ENCODE data around the gene SENP5.

SENP5 gene

DNA sequence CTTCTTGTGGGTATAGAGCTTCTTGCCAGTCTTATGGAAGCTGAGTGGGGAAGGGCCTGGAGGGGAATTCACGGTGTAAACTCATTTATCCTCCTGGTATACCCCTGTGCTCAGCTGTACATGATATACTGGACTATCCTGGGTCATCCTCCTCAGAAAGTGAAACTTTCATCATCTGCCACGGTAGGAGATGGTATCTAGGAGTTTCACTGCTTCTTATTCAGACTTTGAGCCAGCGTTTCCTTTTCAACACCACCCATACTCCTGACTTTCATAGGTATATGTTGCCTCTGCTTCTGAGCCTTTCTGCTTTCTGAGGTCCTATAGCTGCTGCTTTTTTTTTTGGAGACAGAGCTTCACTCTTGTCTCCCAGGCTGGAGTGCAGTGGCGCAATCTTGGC is 15.6 kb downstream of the SENP5 start:
- no peak for DNase-seq (ENCODE audit: low read depth)

DNA sequence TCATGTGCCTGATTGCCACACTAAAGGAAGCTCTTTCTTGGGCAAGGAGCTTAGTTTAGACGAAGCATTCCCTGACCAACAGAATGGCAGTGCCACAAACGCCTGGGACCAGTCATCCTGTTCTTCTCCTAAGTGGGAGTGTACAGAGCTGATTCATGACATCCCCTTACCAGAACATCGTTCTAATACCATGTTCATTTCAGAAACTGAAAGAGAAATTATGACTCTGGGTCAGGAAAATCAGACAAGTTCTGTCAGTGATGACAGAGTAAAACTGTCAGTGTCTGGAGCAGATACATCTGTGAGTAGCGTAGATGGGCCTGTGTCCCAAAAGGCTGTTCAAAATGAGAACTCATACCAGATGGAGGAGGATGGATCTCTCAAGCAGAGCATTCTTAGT is 18.4 kb downstream of the SENP5 start:
- no peak for DNase-seq (ENCODE audit: low read depth)

DNA sequence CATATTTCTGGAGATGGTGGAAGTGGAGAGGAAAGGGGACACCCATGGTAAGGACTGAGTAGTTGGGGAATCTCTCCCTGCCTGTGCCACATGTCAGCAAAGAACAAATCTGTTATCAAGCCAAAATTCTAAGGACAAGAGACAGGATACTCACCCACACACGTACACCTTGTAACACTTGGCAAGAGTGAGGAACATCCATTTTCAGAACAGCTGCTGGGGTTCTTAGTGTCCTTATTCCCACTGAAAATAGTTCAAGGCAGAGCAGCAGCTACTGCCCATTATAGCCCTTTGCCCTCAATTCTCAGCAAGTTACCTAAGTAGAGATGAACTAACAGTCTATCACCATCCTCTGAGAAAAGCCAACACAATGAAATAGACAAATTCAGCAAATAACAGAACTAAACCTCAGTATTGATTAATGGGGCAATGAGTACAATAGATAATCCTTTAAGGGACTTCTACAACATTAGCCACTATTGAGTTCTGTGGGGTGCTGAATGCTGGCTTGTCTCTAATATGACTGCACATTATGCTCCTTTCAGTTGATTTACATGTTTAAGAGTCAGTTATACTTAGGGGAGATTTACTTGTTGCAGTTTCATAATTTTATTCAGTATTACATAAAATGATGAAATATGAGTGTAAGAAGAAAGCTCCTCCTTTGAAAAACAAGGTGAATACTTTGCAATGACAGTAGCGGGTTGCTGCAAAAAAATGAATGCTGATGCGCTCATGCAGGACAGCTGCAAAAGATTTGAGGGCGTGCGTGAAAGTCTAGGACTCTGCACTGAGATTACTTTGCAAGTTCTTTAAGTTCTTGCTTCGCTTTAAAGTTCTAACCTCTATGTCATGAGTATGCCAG is 22.4 kb downstream of the SENP5 start:
- DNase-seq (ENCODE audit: low read depth), result no peak

DNA sequence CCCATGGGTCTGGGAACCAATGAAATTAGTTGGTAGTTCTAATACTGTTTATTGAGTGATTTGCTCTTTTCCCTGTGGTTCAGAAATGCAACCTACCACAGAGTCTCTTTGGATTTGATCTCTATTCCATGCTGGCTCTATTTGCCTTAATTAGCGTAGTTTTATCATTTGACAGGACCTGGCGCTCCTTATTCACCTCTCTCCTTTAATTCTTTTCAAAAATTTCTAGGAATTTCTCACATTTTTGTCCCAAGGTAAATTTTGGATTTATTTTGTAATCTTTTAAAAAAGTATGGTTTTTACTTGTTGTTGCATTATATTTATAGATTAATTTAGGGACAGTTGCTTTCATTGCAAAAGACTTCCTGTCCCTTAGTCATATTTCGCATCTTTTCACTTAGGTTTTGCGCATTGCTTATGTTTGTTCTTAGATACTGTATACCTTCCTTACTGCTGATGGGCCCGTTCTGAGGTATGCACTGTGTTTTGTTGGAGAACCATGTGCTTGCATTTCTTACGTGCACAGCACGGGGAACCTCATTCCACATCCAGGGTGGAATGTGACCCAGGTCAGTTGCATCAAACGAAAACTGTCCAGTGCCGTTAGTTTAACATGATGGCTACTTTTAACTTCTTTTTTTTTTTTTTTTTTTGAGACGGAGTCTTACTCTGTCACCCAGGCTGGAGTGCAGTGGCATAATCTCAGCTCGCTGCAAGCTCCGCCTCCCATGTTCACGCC is 27.0 kb downstream of the SENP5 start:
- DNase-seq (ENCODE audit: low read depth), result no peak

DNA sequence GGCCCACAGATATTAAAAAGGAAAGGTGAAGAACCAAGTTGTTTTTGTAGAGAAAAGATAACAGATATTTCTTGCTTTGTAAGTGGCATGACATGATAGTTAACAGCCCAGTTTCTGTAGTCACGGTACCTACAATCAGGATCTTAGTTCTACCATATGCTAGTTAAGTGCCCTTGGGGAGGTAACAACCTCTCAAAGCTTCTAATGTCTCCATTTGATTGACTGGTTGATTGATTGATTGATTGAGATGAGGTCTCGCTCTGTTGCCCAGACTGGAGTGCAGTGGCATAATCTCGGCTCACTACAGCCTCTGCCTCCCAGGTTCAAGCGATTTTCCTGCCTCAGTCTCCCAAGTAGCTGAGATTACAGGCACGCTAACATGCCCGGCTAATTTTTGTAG is 28.5 kb downstream of the SENP5 start:
- no peak for DNase-seq (ENCODE audit: low read depth)

DNA sequence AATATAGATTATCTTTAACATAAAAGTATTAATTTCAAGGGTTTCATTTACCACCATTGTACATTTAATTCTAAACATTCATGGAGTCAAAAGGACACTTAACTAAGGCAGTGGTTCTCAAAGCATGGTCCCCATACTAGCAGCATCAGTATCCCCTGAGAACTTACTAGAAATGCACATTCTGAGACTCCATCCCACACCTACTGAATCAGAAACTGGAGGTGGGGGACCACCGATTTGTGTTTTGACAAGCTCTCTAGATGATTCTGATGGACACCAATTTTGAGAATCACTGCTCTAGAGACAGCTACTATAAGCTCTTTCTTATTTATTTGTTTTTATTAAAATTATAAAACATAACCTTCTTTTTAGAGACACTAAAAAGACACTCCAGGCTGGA is 34.0 kb downstream of the SENP5 start:
- DNase-seq (ENCODE audit: low read depth), result no peak

DNA sequence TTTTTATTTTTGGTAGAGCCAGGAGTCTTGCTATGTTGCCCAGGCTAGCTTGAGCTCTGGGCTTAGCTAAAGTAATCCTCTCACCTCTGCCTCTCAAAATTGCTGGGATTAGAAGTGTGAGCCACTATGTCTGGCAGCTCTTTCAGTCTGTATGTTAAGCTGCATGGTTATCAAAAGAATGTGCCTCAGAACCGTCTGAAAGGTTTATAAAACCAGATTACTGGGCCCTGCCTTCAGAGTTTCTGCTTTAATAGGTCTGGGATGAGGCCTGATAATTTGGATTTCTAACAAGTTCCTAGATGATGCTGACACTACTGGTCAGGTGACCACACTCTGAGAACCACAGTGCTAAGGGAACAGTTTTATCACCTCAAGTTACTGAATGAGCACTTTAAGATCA is 34.6 kb downstream of the SENP5 start:
- DNase-seq (ENCODE audit: low read depth), result no peak

DNA sequence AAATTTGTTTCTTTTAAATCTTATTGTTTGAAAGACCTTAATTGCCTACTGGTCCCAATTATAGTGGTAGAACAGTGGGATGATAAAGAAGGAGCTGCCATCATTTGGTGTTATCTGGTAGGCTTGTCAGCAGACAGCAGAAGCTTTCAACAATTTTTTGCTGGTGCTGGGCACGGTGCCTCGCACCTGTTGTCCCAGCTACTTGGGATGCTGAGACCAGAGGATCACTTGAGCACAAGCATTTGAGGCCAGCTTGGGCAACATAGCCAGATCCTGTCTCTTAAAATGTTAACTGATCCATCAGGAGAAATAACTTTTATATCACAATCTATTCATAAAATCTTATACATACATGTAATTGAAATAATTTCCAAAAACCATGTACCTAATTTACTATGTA is 36.0 kb downstream of the SENP5 start:
- no peak for DNase-seq (ENCODE audit: low read depth)

DNA sequence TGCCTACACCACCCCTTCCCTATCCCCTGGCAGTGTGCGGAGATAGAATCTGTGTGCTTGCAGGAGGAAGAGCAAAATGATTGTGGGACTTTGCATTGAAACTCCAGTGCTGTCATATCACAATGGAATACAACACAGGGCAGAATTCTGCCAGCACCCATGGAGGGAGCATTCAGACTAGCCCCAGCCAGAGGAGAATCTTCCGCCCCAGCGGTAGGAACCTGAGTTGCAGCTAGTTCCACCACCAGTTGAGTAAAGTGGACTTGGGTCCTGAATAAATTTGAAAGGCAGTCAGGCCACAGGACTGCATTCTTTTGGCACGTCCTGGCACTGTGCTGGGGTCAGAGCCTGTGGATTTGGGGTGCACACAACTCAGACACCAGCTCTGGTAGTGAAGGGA is 47.1 kb downstream of the SENP5 start:
- DNase-seq (ENCODE audit: low read depth), result no peak

DNA sequence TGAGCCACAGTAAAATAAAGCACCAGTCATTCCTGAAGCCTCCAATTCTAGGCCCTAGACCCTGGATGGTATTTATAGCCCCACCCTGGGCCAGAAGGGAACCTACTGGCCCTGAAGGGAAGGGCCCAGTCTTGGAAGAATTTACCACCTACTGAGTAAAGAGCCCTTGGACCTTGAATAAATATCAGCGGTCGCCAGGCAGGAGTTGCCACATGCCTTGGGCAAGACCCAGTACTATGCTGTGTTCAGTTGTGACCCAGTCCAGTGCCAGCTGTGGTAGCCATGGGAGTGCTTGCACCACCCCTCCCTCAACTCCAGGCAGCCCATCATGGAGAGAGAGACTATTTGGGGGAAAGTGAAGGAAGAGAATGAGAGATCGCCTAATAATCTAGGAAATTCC is 47.7 kb downstream of the SENP5 start:
- DNase-seq (ENCODE audit: low read depth), result no peak

DNA sequence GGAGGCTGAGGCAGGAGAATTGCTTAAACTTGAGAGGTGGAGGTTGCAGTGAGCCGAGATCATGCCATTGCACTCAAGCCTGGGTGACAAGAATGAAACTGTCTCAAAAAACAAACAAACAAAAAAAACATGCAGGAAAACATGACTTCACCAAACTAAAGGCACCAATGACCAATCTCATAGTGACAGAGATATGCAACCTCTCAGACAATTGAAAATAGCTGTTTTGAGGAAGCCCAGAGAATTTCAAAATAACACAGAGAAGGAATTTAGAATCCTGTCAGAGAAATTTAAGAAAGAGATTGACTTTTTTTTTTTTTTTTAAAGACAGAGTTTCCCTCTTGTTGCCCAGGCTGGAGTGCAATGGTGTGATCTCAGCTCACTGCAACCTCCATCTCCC is 48.5 kb downstream of the SENP5 start:
- DNase-seq (ENCODE audit: low read depth), result no peak

DNA sequence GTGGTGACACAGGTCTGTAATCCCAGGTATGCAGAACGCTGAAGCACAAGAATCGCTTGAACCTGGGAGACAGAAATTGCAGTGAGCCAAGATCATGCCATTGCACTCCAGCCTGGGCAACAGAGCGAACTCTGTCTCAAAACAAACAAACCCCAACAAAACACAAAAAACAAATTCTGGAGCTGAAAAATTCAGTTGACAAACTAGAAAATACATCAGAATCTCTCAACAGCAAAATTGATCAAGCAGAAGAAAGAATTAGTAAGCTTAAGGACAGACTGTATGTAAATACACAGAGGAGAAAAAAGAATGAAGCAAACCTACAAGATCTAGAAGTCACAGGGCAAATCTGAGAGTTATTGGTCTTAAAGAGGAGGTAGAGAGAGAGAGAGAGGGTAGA is 49.3 kb downstream of the SENP5 start:
- DNase-seq (ENCODE audit: low read depth), result no peak

DNA sequence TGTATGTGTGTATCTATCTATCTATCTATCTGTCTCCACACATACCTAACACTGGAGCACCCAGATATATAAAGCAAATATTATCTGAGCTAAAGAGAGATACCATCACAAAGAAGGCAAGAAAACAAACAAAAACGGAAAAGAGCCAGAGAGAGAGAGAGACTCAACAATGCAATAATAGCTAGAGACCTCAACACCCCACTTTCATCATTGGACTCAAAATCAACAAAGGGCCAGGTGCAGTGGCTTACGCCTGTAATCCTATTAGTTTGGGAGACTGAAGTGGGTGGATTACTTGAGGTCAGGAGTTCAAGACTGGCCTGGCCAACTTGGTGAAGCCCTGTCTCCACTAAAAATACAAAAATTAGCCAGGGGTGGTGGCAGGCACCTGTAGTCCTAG is 51.2 kb downstream of the SENP5 start:
- no peak for DNase-seq (ENCODE audit: low read depth)

DNA sequence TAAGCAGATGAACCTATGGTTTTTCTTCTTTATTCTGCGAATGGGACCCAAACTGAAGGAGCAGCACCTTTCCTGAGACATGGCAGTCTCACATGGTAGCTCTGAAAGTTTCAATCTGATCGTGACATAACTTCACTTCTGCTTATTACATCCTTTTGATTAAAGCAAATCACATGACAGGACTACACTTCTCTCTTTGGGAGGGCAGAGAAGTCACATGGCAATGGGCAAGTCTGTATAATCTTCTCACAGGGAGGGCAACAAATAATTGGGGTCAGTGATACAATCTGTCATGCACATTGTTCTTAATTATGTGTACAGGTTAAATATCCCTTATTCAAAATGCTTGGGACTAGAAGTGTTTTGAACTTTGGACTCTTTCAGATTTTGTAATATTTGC is 53.0 kb downstream of the SENP5 start:
- no peak for DNase-seq (ENCODE audit: low read depth)

DNA sequence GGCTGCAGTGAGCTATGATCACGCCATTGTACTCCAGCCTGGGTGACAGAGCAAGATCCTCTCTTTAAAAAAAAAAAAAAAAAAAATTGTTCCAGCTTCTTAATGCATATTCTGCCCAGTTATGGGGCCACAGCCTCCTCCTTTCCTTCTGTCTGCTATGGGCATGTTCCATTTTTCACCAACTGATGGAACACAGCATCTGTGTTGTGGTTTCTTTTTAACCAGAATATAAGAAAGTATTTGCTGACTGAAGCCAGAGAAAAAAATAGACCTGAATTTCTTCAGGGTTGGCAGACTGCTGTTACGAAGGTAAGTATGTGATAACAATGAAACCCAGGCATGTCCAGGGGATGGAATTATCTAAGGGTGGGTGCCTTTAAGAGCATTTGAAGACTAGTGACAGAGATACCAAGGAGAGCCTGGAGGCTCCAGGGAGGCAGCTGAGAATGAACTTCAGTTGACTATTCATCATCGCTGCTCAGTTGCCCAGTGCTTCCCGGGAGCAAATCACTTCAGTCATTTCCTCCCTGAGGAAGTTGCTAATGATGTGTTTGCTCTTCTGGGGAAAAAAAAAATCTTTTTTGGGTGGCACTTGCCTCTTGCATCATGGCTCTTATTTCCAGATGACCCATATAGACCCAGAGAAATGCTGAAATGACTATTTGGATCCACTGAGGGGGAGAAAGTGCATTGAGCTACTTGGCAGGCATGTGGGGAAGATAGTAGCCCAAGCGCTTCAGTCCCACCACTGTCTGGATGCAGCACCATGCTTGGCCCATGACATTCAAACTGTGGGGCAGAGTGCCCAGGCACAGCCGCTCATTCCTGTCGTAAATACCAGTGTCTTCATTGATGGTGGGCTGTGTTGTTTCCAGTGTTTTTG is 60.1 kb downstream of the SENP5 start:
- no peak for DNase-seq (ENCODE audit: low read depth)

DNA sequence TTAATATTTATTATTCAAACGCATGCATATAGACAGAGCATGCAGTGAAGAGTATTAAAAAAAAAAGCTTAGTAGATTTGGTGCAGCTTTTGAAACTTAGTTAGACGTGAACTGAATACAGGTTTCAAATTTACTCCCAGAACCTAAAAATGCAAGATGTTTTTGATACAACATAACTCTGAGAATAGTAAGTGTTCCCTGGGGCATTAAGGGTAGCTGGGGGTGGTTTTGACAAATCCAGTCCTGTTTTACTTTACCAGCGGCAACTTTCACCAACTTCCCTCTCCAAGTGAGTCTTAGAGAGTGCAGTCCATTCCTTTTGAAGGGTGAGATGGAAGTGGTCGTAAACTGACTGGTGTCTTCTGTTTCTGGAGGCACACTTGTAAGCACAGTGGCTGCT is 63.4 kb downstream of the SENP5 start:
- no peak for DNase-seq (ENCODE audit: low read depth)

DNA sequence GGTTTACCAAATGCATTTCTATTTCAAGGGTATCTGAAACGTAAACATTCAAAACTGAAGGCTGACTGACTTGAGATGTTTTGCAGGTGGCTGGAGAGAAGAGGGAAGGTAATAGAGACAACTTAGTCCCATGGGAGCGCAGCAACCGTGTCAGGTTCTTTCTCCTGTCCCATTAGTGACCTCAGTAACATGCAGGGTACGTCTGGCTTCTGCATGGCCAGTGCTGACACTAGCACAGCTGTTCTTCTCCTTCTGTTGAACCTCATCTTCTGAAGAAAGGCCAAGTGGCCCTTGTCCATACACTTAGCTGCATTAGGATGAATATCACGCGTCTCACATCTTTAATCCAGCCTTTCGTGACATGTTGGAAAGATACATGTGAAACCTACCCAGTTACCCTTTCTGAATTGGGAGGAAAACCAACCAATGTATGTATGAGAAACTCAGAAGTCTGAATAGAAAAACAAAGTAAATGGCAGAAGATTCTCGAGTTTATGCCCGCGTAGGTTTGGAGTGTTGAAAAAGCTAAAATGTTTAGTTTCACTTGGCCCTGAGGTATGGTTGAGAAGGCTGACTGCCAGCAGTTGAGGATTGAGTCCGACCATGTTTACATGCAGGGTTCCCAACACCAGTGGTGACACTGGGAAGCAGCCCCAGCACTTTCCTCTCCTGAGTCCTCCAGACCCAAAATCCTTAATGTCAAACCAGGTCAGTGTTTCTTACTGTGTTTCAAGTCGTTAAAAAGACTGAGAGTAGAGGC is 64.3 kb downstream of the SENP5 start:
- DNase-seq (ENCODE audit: low read depth), result no peak

DNA sequence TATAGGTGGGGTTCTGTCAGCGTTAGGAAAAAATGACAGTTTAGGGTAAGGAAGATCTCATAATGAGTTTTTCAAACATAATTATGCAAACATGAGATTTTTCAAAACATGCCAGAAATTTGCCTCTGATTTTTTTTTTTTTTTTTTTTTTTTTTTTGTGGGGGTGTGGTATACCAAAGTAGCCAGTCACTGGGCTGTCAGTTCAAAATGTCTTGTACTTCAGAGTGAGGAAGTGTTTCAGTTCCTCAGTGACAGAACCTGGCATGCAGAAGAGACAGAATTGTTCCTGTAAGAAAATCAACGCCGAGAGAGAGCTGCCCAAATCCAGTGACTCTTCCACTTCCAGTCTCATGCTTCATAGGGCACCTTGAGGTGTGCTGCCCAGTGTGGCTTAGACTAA is 64.9 kb downstream of the SENP5 start:
- DNase-seq (ENCODE audit: low read depth), result no peak

DNA sequence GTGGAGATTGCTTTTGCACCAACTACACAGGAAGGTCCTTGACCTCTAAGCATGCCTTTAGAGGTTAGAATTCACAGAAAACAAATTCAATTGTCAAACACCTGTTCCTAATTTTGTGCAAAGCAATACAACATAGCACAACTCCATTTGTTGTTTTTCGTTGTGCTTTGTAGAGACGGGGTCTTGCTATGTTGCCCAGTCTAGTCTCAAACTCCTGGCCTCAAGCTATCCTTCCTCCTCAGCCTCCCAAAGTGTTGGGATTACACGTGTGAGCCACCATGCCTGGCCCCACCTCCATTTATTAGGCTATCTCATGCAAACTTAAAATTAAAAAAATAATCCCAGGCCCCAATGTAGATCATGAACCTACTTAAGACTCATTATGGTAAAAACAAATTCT is 68.6 kb downstream of the SENP5 start:
- no peak for DNase-seq (ENCODE audit: low read depth)

DNA sequence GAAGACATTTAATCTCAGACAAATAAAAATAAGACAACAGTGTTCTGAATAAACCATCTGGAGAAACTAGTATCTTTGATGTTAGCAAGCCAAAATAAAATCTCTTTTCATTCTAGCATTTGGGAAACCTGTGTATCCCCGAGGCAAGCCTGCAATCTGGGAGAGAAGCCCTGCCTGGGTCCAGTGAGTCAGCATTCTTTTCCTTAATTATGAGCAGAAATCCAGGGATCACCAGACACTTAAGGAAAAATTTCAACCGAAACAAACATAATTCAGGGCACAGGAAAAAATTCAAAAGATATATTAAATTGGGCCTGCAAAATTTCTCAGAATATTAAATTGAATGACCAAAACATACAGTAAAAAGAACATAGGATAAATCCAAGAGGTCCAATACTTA is 70.4 kb downstream of the SENP5 start:
- DNase-seq (ENCODE audit: low read depth), result no peak

DNA sequence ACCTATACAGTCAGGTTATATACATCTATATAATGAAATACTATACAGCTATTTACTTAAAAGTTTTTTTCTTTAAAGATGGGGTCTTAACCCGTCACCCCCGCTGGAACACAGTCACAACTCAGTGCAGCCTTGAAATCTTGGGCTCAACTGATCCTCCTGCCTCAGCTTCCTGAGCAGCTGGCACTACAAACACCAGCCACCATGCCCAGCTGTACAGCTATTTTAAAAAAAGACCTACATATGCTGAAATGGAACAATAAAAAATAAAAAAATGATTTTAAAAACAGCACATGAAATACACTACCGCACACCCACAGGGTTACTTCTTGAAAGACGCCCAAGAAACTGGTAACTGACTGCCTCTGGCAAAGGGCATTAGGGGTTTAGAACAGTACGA is 70.9 kb downstream of the SENP5 start:
- no peak for DNase-seq (ENCODE audit: low read depth)

DNA sequence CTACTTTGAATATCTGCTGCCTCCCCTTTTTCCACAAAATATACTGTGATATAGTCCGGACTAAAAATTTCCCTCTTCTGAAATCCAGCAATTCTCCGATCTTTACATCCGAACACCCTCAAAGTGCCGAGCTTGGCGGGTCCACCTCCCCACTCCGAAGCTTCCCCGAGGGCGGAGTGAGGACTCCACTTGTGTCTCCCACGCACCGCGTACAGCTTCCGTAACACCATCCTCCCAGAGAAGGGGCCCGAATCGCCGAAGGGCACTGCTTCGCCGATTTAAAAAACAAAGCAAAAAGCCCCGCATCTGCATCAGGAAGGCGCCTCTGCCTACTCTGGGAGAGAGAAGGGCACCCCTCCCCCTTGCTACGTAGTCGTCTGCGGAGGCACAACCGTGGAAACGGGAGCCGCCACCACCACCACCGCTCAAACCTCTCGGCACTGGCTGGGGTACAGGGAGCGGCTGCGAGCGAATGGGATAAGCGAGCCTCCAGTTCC is 74.1 kb downstream of the SENP5 start:
- peak; percentile 32 for DNase-seq (ENCODE audit: low read depth)
